HL-60 (cell line): ENCODE measurements around the gene ASCC1.
"Not testable (repeated sequence)": the region's sequence is repeated elsewhere in the genome, so short reads cannot be mapped to it uniquely, and the experiment has no call there.

Source experiments
- CTCF ChIP-seq: IDR thresholded peaks from one replicate; pipeline ENCODE4 v1.5.1; 2011; ENCODE audit warnings: low read length, control low read depth, inconsistent platforms; ENCODE audit not compliant: insufficient read depth
- GABPA ChIP-seq: IDR thresholded peaks from 2 replicates; pipeline ENCODE4 v1.6.1; 2012; ENCODE audit warnings: low read depth

- not testable (repeated sequence) for TF ChIP-seq CTCF, GABPA
Observed at GRCh38 chr10:72108004-72108370, 108.1 kb downstream of the ASCC1 start.
